Measurements from ENCODE around the gene VANGL1. TPM values are rescaled to one million over a fixed set of nuclear protein-coding genes. Genes with fewer than 3 reads are reported as not detected.

Gene VANGL1
- total RNA-seq, 2 experiments from 2014 or later = 16.4 to 19.3 TPM

GRCh38 chr1:115677565-115677964, 35.8 kb downstream of the VANGL1 start:
- Mint-ChIP-seq H3K9me3 (no peaks in the 10 kb centered on the region), H3K4me3 (no peak overlapping the region), H3K4me1 (peaks cover 2% of the 10 kb centered on the region), H3K27ac (no peak overlapping the region), H3K36me3 (ENCODE audit: low read depth) (peaks cover 4% of the 10 kb centered on the region), H3K27me3 (no peaks in the 10 kb centered on the region)
- DNase-seq = no peak
- ChIA-PET POLR2A (no interaction called here), CTCF (no interaction called here)

GRCh38 chr1:115678141-115678540, 36.4 kb downstream of the VANGL1 start:
- peaks cover 7% of the 10 kb centered on the region for H3K36me3 Mint-ChIP-seq (ENCODE audit: low read depth)
- H3K4me1 Mint-ChIP-seq = peaks cover 8% of the 10 kb centered on the region
- H3K9me3 Mint-ChIP-seq = no peaks in the 10 kb centered on the region
- no peaks in the 10 kb centered on the region for H3K27me3 Mint-ChIP-seq
- CTCF ChIA-PET = no interaction called here
- DNase-seq = no peak
- no peak overlapping the region for H3K27ac Mint-ChIP-seq
- H3K4me3 Mint-ChIP-seq = no peak overlapping the region
- POLR2A ChIA-PET = no interaction called here

- no peaks in the 10 kb centered on the region for H3K27me3 Mint-ChIP-seq
- ChIA-PET POLR2A (no interaction called here), CTCF (no interaction called here)
Observed at GRCh38 chr1:115679141-115679611, 37.4 kb downstream of the VANGL1 start.

GRCh38 chr1:115680730-115681111, 39.0 kb downstream of the VANGL1 start:
- DNase-seq = no peak
- CTCF ChIA-PET = interaction anchor here (1.1 kb wide), 1 partner anchor 73 kb away, joined by 3 read pairs; no protein-coding TSS in a partner anchor
- no peaks in the 10 kb centered on the region for H3K27me3 Mint-ChIP-seq
- no peak overlapping the region for H3K4me3 Mint-ChIP-seq
- H3K4me1 Mint-ChIP-seq = peaks cover 10% of the 10 kb centered on the region
- peaks cover 22% of the 10 kb centered on the region for H3K36me3 Mint-ChIP-seq (ENCODE audit: low read depth)
- H3K27ac Mint-ChIP-seq = no peak overlapping the region
- POLR2A ChIA-PET = no interaction called here
- H3K9me3 Mint-ChIP-seq = no peaks in the 10 kb centered on the region

More at GRCh38 chr1:115679141-115679611, 37.4 kb downstream of the VANGL1 start:
- Mint-ChIP-seq H3K4me3 (no peak overlapping the region), H3K27ac (no peak overlapping the region), H3K9me3 (no peaks in the 10 kb centered on the region), H3K4me1 (peaks cover 10% of the 10 kb centered on the region), H3K36me3 (ENCODE audit: low read depth) (peaks cover 12% of the 10 kb centered on the region)
- no peak for DNase-seq

GRCh38 chr1:115682792-115683191, 41.0 kb downstream of the VANGL1 start:
- Mint-ChIP-seq H3K4me3 (no peak overlapping the region), H3K27me3 (no peaks in the 10 kb centered on the region), H3K9me3 (no peaks in the 10 kb centered on the region), H3K27ac (no peak overlapping the region), H3K4me1 (peaks cover 10% of the 10 kb centered on the region), H3K36me3 (ENCODE audit: low read depth) (peaks cover 24% of the 10 kb centered on the region)
- CTCF ChIA-PET = no interaction called here
- POLR2A ChIA-PET = no interaction called here
- no peak for DNase-seq

- H3K4me3 Mint-ChIP-seq = no peak overlapping the region
- no peak for DNase-seq
- POLR2A ChIA-PET = no interaction called here
- no peaks in the 10 kb centered on the region for H3K9me3 Mint-ChIP-seq
- CTCF ChIA-PET = no interaction called here
- no peak overlapping the region for H3K27ac Mint-ChIP-seq
- no peaks in the 10 kb centered on the region for H3K27me3 Mint-ChIP-seq
- peaks cover 29% of the 10 kb centered on the region for H3K36me3 Mint-ChIP-seq (ENCODE audit: low read depth)
- peaks cover 10% of the 10 kb centered on the region for H3K4me1 Mint-ChIP-seq
Observed at GRCh38 chr1:115685029-115685705, 43.4 kb downstream of the VANGL1 start.

- CTCF ChIA-PET = no interaction called here
Observed at GRCh38 chr1:115687744-115688143, 46.0 kb downstream of the VANGL1 start.

GRCh38 chr1:115690972-115691371, 49.2 kb downstream of the VANGL1 start:
- ChIA-PET POLR2A (no interaction called here), CTCF (interaction anchor here (1.3 kb wide), 1 partner anchor 22 kb away, joined by 4 read pairs; no protein-coding TSS in a partner anchor)
- no peak overlapping the region for H3K27ac Mint-ChIP-seq
- DNase-seq = no peak
- no peaks in the 10 kb centered on the region for H3K27me3 Mint-ChIP-seq
- peaks cover 9% of the 10 kb centered on the region for H3K36me3 Mint-ChIP-seq (ENCODE audit: low read depth)
- H3K4me3 Mint-ChIP-seq = no peak overlapping the region
- no peaks in the 10 kb centered on the region for H3K4me1 Mint-ChIP-seq
- no peaks in the 10 kb centered on the region for H3K9me3 Mint-ChIP-seq

More at GRCh38 chr1:115687744-115688143, 46.0 kb downstream of the VANGL1 start:
- Mint-ChIP-seq H3K27ac (no peak overlapping the region), H3K27me3 (no peaks in the 10 kb centered on the region), H3K36me3 (ENCODE audit: low read depth) (peaks cover 29% of the 10 kb centered on the region), H3K9me3 (no peaks in the 10 kb centered on the region), H3K4me3 (no peak overlapping the region), H3K4me1 (peaks cover 7% of the 10 kb centered on the region)
- no peak for DNase-seq
- POLR2A ChIA-PET = no interaction called here

GRCh38 chr1:115692224-115692623, 50.5 kb downstream of the VANGL1 start:
- Mint-ChIP-seq H3K4me3 (no peak overlapping the region), H3K36me3 (ENCODE audit: low read depth) (peaks cover 9% of the 10 kb centered on the region), H3K4me1 (no peaks in the 10 kb centered on the region), H3K9me3 (no peaks in the 10 kb centered on the region), H3K27me3 (no peaks in the 10 kb centered on the region), H3K27ac (no peak overlapping the region)
- ChIA-PET CTCF (interaction anchor here (0.6 kb wide), 1 partner anchor 19 kb away, joined by 3 read pairs; no protein-coding TSS in a partner anchor), POLR2A (no interaction called here)
- DNase-seq = no peak

GRCh38 chr1:115694805-115695204, 53.0 kb downstream of the VANGL1 start:
- no peak for DNase-seq
- Mint-ChIP-seq H3K27me3 (peaks cover 8% of the 10 kb centered on the region), H3K4me1 (no peaks in the 10 kb centered on the region), H3K9me3 (no peaks in the 10 kb centered on the region), H3K27ac (no peak overlapping the region), H3K4me3 (no peak overlapping the region), H3K36me3 (ENCODE audit: low read depth) (peaks cover 8% of the 10 kb centered on the region)
- POLR2A ChIA-PET = no interaction called here
- CTCF ChIA-PET = interaction anchor here (1.4 kb wide), 1 partner anchor 9 kb away, joined by 3 read pairs; no protein-coding TSS in a partner anchor

- no peak overlapping the region for H3K27ac Mint-ChIP-seq
- ChIA-PET CTCF (no interaction called here), POLR2A (no interaction called here)
- H3K9me3 Mint-ChIP-seq = no peaks in the 10 kb centered on the region
- no peak for DNase-seq
- no peaks in the 10 kb centered on the region for H3K36me3 Mint-ChIP-seq (ENCODE audit: low read depth)
- H3K27me3 Mint-ChIP-seq = peaks cover 15% of the 10 kb centered on the region
- H3K4me1 Mint-ChIP-seq = no peaks in the 10 kb centered on the region
- no peak overlapping the region for H3K4me3 Mint-ChIP-seq
Observed at GRCh38 chr1:115697619-115698018, 55.8 kb downstream of the VANGL1 start.

GRCh38 chr1:115701090-115701489, 59.3 kb downstream of the VANGL1 start:
- Mint-ChIP-seq H3K36me3 (ENCODE audit: low read depth) (no peaks in the 10 kb centered on the region), H3K9me3 (no peaks in the 10 kb centered on the region), H3K4me3 (no peak overlapping the region), H3K27me3 (peaks cover 15% of the 10 kb centered on the region), H3K27ac (no peak overlapping the region), H3K4me1 (no peaks in the 10 kb centered on the region)
- POLR2A ChIA-PET = no interaction called here
- CTCF ChIA-PET = no interaction called here
- DNase-seq = no peak

GRCh38 chr1:115702959-115703358, 61.2 kb downstream of the VANGL1 start:
- POLR2A ChIA-PET = no interaction called here
- no peaks in the 10 kb centered on the region for H3K9me3 Mint-ChIP-seq
- no peak for DNase-seq
- H3K36me3 Mint-ChIP-seq (ENCODE audit: low read depth) = no peaks in the 10 kb centered on the region
- H3K27ac Mint-ChIP-seq = no peak overlapping the region
- H3K27me3 Mint-ChIP-seq = peaks cover 17% of the 10 kb centered on the region
- CTCF ChIA-PET = no interaction called here
- H3K4me3 Mint-ChIP-seq = no peak overlapping the region
- H3K4me1 Mint-ChIP-seq = no peaks in the 10 kb centered on the region
